Activated naive CD4-positive, alpha-beta T cell treated with Interleukin-2 at 50 U/mL for 16 hours (primary cell): ENCODE measurements around the gene PPP2R2C.

Source experiments
- DNase-seq: peaks from one replicate; pipeline ENCODE4 v3.0.0-alpha.2; 2020

PPP2R2C gene

GRCh38 chr4:6324999-6325787, 147.2 kb downstream of the PPP2R2C start:
- no peak for DNase-seq

- no peak for DNase-seq
These were observed 147.9 kb downstream of the PPP2R2C start for GRCh38 chr4:6324461-6324998.

DNA sequence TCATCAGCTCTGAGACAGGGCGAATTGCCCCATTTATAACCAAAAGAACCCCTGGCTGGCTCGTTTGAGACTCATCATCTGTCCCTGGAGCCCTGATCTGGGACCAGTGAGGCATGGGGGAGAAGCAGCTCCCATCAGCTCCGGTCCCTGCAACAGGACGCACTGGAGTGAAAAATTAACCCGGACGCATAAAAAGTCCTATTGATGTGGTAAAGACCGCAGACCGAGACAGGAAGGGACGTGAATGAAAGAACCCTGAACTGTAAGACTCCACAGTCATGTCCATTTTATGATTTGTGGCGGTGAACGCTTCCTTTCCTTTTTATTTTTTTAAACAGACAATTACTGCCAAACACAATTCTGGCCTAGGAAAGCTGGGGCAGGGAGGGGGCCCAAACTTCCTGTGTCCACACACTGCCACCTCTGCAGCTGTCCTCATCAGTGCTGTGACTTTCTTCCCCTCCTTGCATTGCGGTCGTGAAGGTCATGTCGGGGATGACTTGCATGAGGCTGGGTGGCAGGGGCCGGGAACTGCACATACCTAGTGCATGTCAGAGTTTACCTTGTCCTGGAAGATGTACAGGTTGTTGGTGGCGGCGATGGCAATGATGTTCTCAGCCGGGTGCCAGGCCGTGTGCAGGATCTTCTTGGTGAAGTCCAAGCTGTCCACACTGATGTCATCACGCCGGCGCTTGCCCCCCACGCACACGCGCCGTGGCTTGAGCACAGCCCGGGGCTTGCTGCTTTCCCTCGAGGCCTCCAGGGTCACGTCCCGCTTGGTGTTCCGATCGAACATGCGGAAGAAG, 149.4 kb downstream of the PPP2R2C start:
- DNase-seq: no peak

DNA sequence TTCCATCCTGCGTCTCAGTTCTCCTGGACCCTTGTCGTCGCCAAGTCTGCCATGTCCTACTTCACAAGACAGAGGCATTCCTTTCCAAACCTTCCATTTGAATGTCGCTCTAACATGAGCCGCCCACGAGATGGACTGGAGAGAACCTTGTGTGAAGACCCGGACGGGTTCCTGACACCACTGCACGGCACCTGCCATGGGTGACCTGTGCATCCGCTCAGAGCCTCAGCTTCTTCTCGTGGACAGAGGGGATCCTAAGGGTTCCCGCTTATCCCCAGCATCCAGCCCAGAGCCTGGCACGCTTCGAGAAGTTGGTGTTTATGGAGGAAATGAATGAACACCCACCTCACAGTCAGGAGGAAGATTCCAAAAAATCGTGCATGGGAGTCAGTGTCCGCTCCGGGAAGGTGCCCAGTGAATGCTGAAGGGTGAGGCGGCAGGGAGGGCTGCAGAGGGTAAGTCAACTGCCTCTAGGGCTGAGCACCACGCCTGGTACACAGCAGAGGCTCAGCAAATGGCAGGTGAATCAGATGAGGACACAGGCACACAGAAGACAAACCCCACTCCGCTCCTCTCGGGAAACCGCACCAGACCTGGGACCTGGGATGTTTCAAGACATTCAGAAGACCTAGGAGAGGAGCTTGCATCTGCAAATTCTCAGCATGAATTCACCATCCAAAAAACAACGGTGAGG, 150.2 kb downstream of the PPP2R2C start:
- DNase-seq: no peak

DNA sequence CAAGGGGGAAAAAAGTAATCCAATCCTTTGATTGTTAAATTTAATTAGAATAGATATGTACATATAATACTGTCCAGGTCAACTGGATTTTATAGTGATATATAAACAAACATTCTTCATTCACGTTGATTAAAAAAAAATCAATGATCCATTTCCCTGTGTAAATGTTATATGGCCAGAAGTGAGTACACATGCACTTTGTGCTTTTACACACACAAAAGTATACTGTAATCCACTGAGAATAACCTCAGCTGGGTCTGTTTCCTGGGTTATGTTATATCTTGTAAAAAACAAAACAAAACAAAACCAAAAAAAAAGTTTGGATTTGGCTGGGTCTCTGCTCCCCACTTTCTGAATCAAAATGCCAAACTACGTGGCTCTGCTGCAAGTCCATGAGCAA, 151.1 kb downstream of the PPP2R2C start:
- DNase-seq: no peak

- no peak for DNase-seq
These were observed 151.8 kb downstream of the PPP2R2C start for GRCh38 chr4:6320663-6321062.

- DNase-seq: no peak
These were observed 152.8 kb downstream of the PPP2R2C start for GRCh38 chr4:6319530-6320150.

- DNase-seq: no peak
These were observed 154.2 kb downstream of the PPP2R2C start for GRCh38 chr4:6318206-6318605.

DNA sequence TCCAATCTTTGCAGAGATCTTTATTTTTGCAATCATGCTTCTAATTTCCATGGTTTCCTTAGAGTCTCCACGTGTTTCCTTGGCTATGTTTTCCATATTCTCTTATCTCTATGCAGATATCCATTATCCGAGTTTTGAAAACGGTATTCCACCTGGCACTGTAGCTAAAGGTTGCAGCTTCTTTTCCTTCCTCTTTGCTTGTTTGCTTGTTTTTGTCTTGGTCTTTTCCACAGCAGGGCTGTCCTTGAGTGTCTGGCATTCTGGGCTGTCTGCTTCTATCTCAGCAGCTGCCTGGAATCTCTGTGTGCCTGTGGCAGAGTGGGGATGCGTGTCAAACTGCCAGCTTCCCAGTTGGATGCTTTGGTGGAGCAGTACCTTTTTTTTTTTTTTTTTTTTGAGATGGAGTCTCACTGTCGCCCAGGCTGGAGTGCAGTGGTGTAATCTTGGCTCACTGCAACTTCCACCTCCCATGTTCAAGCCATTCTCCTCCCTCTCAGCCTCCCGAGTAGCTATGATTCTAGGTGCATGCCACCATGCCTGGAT, 155.9 kb downstream of the PPP2R2C start:
- no peak for DNase-seq

DNA sequence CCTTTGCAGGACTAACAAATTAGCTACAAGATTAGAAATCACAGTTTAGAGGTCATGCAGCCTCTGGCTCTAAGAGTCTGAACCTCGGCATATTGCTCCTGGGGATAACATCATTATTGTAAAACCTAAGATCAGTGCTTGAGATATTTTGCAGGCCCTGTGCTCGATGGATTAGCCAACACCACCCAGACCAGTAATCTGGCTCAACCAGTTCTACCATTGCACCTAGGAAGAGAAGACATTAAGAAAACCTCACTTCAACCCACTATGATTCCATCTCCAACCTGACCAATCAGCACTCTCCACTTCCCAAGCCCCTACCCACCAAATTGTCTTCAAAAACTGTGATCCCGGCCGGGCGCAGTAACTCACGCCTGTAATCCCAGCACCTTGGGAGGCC, 159.2 kb downstream of the PPP2R2C start:
- no peak for DNase-seq

DNA sequence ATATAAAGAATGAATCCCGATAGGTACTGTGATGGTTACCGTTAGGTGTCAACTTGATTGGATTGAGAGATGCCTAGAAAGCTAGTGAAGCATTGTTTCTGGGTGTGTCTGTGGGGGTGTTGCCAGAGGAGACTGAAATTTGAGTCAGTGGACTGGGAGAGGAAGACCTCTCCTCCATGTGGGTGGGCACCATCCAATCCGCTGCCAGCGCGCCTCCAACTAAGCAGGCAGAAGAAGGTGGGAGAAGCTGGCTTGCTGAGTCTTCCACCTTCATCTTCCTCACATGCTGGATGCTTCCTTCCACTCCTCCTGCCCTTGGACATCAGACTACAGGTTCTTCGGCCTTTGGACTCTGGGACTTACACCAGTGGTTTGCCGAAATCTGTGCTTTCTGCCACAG, 162.6 kb downstream of the PPP2R2C start:
- no peak for DNase-seq

- no peak for DNase-seq
These were observed 163.3 kb downstream of the PPP2R2C start for GRCh38 chr4:6308899-6309643.

- no peak for DNase-seq
These were observed 164.5 kb downstream of the PPP2R2C start for GRCh38 chr4:6307891-6308290.

GRCh38 chr4:6307230-6307629, 165.2 kb downstream of the PPP2R2C start:
- no peak for DNase-seq

DNA sequence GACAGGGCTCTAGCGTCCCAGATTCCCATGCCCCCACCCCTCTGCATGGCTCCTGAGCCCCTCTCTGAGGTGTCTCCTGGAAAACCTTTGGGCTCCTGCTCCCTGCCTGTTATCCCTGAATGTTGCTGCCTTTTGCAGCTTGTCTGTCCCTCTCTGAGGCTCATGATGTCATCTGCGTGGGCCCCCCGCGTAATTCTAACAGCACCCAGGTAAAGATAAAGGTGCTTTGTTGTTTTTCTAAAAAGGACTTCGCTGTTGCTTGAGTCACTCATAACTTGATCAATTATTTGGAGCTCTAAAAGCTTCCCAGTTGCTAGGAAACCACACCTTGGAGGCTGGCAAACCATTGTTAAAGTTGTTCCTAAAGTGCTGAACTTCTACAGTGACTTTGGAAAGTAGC, 166.1 kb downstream of the PPP2R2C start:
- no peak for DNase-seq

DNA sequence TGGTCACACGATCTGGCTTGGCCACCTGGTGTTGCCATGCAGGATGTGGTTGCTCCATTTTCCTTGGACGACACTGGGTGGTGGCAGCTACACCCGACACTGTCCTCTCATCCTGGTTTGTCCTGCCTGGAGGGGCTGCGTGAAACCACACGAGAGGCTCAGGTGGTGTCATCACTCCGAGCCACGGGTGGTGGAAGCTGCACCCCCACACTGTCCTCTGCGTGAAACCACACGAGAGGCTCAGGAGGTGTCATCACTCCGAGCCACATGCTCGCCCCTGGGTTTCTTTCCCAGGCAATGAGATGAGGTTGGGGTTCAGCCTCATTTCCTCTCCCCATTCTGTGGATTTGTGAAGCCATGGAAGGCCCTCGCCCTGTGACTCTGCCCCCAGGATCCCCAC, 168.5 kb downstream of the PPP2R2C start:
- DNase-seq: no peak

- DNase-seq: no peak
These were observed 169.5 kb downstream of the PPP2R2C start for GRCh38 chr4:6302869-6303268.

DNA sequence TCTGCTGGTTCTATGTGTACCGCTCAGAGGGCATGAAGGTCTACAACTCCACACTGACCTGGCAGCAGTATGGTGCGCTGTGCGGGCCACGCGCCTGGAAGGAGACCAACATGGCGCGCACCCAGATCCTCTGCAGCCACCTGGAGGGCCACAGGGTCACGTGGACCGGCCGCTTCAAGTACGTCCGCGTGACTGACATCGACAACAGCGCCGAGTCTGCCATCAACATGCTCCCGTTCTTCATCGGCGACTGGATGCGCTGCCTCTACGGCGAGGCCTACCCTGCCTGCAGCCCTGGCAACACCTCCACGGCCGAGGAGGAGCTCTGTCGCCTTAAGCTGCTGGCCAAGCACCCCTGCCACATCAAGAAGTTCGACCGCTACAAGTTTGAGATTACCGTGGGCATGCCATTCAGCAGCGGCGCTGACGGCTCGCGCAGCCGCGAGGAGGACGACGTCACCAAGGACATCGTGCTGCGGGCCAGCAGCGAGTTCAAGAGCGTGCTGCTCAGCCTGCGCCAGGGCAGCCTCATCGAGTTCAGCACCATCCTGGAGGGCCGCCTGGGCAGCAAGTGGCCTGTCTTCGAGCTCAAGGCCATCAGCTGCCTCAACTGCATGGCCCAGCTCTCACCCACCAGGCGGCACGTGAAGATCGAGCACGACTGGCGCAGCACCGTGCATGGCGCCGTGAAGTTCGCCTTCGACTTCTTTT, 170.5 kb downstream of the PPP2R2C start:
- DNase-seq: no peak

DNA sequence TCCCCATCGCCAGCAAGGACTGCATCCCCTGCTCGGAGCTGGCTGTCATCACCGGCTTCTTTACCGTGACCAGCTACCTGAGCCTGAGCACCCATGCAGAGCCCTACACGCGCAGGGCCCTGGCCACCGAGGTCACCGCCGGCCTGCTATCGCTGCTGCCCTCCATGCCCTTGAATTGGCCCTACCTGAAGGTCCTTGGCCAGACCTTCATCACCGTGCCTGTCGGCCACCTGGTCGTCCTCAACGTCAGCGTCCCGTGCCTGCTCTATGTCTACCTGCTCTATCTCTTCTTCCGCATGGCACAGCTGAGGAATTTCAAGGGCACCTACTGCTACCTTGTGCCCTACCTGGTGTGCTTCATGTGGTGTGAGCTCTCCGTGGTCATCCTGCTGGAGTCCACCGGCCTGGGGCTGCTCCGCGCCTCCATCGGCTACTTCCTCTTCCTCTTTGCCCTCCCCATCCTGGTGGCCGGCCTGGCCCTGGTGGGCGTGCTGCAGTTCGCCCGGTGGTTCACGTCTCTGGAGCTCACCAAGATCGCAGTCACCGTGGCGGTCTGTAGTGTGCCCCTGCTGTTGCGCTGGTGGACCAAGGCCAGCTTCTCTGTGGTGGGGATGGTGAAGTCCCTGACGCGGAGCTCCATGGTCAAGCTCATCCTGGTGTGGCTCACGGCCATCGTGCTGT, 171.2 kb downstream of the PPP2R2C start:
- no peak for DNase-seq

GRCh38 chr4:6300359-6300758, 172.1 kb downstream of the PPP2R2C start:
- no peak for DNase-seq

GRCh38 chr4:6299875-6300274, 172.5 kb downstream of the PPP2R2C start:
- DNase-seq: no peak
